AG10803 (cell line): ENCODE data around the gene ADAMTS20.

Source experiments
- DNase-seq: peaks from one replicate; pipeline ENCODE4 v3.0.0; 2010; ENCODE audit warnings: low read depth
- H3K4me3 ChIP-seq: 2 replicates; pipeline ENCODE4 v1.5.1; 2011; ENCODE audit warnings: mild to moderate bottlenecking, low read length, control low read depth
- CTCF ChIP-seq: conservative IDR thresholded peaks from 2 replicates; pipeline ENCODE4 v1.5.1; 2011; ENCODE audit warnings: mild to moderate bottlenecking, low read length, control low read depth, inconsistent platforms

The ADAMTS20 gene

GRCh38 chr12:43482311-43483085 lies 69.5 kb downstream of the ADAMTS20 start:
- TF ChIP-seq CTCF, result no peak
- no peak for DNase-seq
- no peak overlapping the region for H3K4me3 ChIP-seq

GRCh38 chr12:43480591-43480990 lies 71.4 kb downstream of the ADAMTS20 start:
- DNase-seq, result no peak
- TF ChIP-seq CTCF, result no peak

GRCh38 chr12:43462741-43463140 lies 89.3 kb downstream of the ADAMTS20 start:
- no peak overlapping the region for H3K4me3 ChIP-seq
- no peak for TF ChIP-seq CTCF
- DNase-seq, result no peak

More at GRCh38 chr12:43480591-43480990, 71.4 kb downstream of the ADAMTS20 start:
- H3K4me3 ChIP-seq, result no peak overlapping the region

GRCh38 chr12:43462080-43462479 lies 89.9 kb downstream of the ADAMTS20 start:
- DNase-seq, result no peak
- no peak for TF ChIP-seq CTCF
- H3K4me3 ChIP-seq, result no peak overlapping the region

GRCh38 chr12:43459285-43459684 lies 92.7 kb downstream of the ADAMTS20 start:
- TF ChIP-seq CTCF, result no peak
- H3K4me3 ChIP-seq, result no peak overlapping the region

GRCh38 chr12:43453761-43454160 lies 98.2 kb downstream of the ADAMTS20 start:
- no peak for DNase-seq
- TF ChIP-seq CTCF, result no peak
- H3K4me3 ChIP-seq, result no peak overlapping the region

More at GRCh38 chr12:43459285-43459684, 92.7 kb downstream of the ADAMTS20 start:
- no peak for DNase-seq

GRCh38 chr12:43444940-43445564 lies 107.0 kb downstream of the ADAMTS20 start:
- peak; percentile 94 for TF ChIP-seq CTCF
- DNase-seq, result peak; percentile 60

More at GRCh38 chr12:43444940-43445564, 107.0 kb downstream of the ADAMTS20 start:
- no peak overlapping the region for H3K4me3 ChIP-seq
